Uterus (tissue), 4 donors: ENCODE results near the gene CYP2W1. TPM values are rescaled to one million over a fixed set of nuclear protein-coding genes. Genes with fewer than 3 reads are reported as not detected.

Experiments used
- DNase-seq, 2 donors: peaks; one replicate each; pipeline ENCODE4 v3.0.0-alpha.2; 2019 to 2020
- H3K27ac ChIP-seq, 2 donors: fragments of 200-600 bp; sonication (generic); 1 replicate in 1 of 2; 2 replicates in 1 of 2; pipeline ENCODE4 v1.5.1; 2016 to 2018
- H3K27me3 ChIP-seq, 2 donors: fragments of 200-600 bp; sonication (generic); one replicate each; pipeline ENCODE4 v1.5.1; 2018 to 2019; ENCODE audit warnings: control low read depth in 1 of 2
- H3K36me3 ChIP-seq, 2 donors: fragments of 200-600 bp; sonication (generic); one replicate each; pipeline ENCODE4 v1.5.1; 2019; ENCODE audit warnings: control low read depth in 1 of 2
- H3K4me1 ChIP-seq, 2 donors: fragments of 200-600 bp; sonication (generic); one replicate each; pipeline ENCODE4 v1.5.1; 2018 to 2019; ENCODE audit warnings: control low read depth in 1 of 2
- H3K4me3 ChIP-seq, 2 donors: fragments of 200-600 bp; sonication (generic); 1 replicate in 1 of 2; 2 replicates in 1 of 2; pipeline ENCODE4 v1.5.1; 2018 to 2019; ENCODE audit warnings: mild to moderate bottlenecking in 1 of 2
- H3K9me3 ChIP-seq, 2 donors: fragments of 200-600 bp; sonication (generic); one replicate each; pipeline ENCODE4 v1.5.1; 2019; ENCODE audit warnings: control low read depth in 1 of 2
- CTCF ChIP-seq, 4 experiments: fragments of 200-600 bp in 2 of 4; fragments of 450-650 bp in 2 of 4; sonication (generic) in 2 of 4; IDR thresholded peaks; one replicate each; pipeline ENCODE4 v1.5.1; 2016 to 2019; ENCODE audit warnings: antibody characterized with exemption in 4 of 4, mild to moderate bottlenecking in 2 of 4, moderate library complexity in 1 of 4
- POLR2A ChIP-seq, 2 donors: fragments of 450-650 bp; IDR thresholded peaks; one replicate each; pipeline ENCODE4 v1.6.1; 2016; ENCODE audit warnings: antibody characterized with exemption in 2 of 2, mild to moderate bottlenecking in 1 of 2, moderate library complexity in 1 of 2
- intact Hi-C: fragments of 100-400 bp; cut with DNase I; formaldehyde crosslinking; loops from one replicate; pipeline ENCODE4 v1.15.1; 2023; ENCODE audit warnings: low total_unique reads
- total RNA-seq, 4 donors: library from RNA; depleted of rRNA in 3 of 4; stranded (reverse); fragments of >200 nt in 3 of 4; gene quantifications; one replicate each; pipeline versions ENCODE4 v1.1.0 to v1.2.4, GENCODE V29; 2014 to 2023
- donor health status: DM: yes; HTN: yes; CAD: no.

Gene CYP2W1
- total RNA-seq, 4 donors from 2014 or later, result 6.6 TPM; not detected in 3

- H3K36me3 ChIP-seq, result no peaks in the 10 kb centered on the region
- H3K27ac ChIP-seq, result no peak overlapping the region
- DNase-seq, result no peak
- H3K4me1 ChIP-seq, result no peaks in the 10 kb centered on the region
- H3K27me3 ChIP-seq, result no peaks in the 10 kb centered on the region
- TF ChIP-seq POLR2A (IDR thresholded peaks at IDR 0.05), result no peak
- TF ChIP-seq CTCF (IDR thresholded peaks at IDR 0.05), result no peak
- H3K9me3 ChIP-seq, result no peaks in the 10 kb centered on the region
- intact Hi-C loops, result no loop called here
- no peak overlapping the region for H3K4me3 ChIP-seq
These were observed 46.5 kb upstream of the CYP2W1 start for GRCh38 chr7:936386-937054.

- no peak for DNase-seq
- no peaks in the 10 kb centered on the region for H3K4me1 ChIP-seq
- intact Hi-C loops, result no loop called here
- no peak overlapping the region for H3K27ac ChIP-seq
- H3K4me3 ChIP-seq, result no peak overlapping the region
- no peaks in the 10 kb centered on the region for H3K36me3 ChIP-seq
- no peaks in the 10 kb centered on the region for H3K9me3 ChIP-seq
- H3K27me3 ChIP-seq, result no peaks in the 10 kb centered on the region
- TF ChIP-seq POLR2A (IDR thresholded peaks at IDR 0.05), result no peak
- TF ChIP-seq CTCF (IDR thresholded peaks at IDR 0.05), result no peak
These were observed 45.0 kb upstream of the CYP2W1 start for GRCh38 chr7:937856-938484.

- H3K4me1 ChIP-seq, result no peaks in the 10 kb centered on the region
- no peak for DNase-seq
- H3K4me3 ChIP-seq, result no peak overlapping the region
- intact Hi-C loops, result no loop called here
- H3K27ac ChIP-seq, result no peak overlapping the region
- no peaks in the 10 kb centered on the region for H3K9me3 ChIP-seq
- H3K27me3 ChIP-seq, result no peaks in the 10 kb centered on the region
- TF ChIP-seq POLR2A (IDR thresholded peaks at IDR 0.05) (no peak), CTCF (IDR thresholded peaks at IDR 0.05) (no peak)
- H3K36me3 ChIP-seq, result no peaks in the 10 kb centered on the region
These were observed 44.3 kb upstream of the CYP2W1 start for GRCh38 chr7:938546-939185.

GRCh38 chr7:939843-940242 is 43.1 kb upstream of the CYP2W1 start:
- H3K27me3 ChIP-seq, result no peaks in the 10 kb centered on the region
- no peak for TF ChIP-seq CTCF (IDR thresholded peaks at IDR 0.05)
- no peak for TF ChIP-seq POLR2A (IDR thresholded peaks at IDR 0.05)
- no peaks in the 10 kb centered on the region for H3K4me1 ChIP-seq
- H3K9me3 ChIP-seq, result no peaks in the 10 kb centered on the region
- no peak overlapping the region for H3K4me3 ChIP-seq
- DNase-seq, result no peak
- intact Hi-C loops, result no loop called here
- H3K36me3 ChIP-seq, result no peaks in the 10 kb centered on the region
- H3K27ac ChIP-seq, result no peak overlapping the region
